GM13977 (cell line): ENCODE data around the gene CSNK2A1.

Experiments
- DNase-seq: peaks from one replicate; pipeline ENCODE4 v3.0.0; 2012; ENCODE audit warnings: low spot score
- in situ Hi-C: fragments of 300-500 bp; cut with MboI; formaldehyde crosslinking; loops from one replicate; pipeline ENCODE4 v1.12.0; 2022; ENCODE audit warnings: low sequenced_read_pairs, low pct_unique_long_range_greater_than_20kb, mixed read lengths, inconsistent platforms; ENCODE audit not compliant: unreplicated experiment
- TF ChIP-seq, protein P1 (sequence below): IDR thresholded peaks from 2 replicates; pipeline ENCODE4 v1.5.1; 2012; ENCODE audit warnings: mild to moderate bottlenecking, control low read depth; ENCODE audit not compliant: insufficient read depth; ENCODE audit errors: extremely low read depth, missing control alignments

CSNK2A1 gene

DNA sequence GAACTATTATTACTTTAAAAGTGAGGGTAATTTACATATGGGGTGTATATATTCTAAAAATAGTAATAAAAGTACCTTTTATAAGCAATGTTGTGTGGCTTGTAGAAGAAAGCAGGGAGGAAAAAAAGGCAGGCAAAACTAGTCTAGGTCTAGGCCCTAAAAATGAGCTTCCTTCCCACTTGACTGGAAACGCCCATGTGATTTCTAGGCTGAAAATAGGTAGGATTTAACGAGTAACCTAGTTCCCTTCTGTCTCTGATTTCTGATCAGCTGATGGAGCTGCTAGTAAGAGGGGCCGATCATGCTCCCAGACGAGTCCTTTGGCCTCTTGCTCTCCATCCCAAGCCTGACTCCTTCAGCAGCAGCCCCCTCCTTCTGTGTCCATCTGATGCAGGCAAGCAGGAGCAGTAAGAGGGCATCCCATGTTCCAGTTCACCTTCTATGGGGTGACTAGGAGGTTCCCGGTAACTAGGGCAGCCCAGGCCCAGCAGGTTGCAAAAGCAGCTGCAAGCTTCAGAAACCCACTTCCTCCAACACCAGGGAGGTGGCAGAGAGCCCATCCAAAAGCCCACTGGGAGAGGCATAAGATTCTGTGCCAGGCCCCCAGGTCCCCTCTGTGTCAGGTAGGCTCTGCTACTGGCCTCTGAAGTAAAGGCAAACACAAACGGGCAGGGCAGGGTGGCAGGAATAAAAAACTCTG, 105.7 kb downstream of the CSNK2A1 start:
- in situ Hi-C loops, result no loop called here
- TF ChIP-seq, protein P1, sequence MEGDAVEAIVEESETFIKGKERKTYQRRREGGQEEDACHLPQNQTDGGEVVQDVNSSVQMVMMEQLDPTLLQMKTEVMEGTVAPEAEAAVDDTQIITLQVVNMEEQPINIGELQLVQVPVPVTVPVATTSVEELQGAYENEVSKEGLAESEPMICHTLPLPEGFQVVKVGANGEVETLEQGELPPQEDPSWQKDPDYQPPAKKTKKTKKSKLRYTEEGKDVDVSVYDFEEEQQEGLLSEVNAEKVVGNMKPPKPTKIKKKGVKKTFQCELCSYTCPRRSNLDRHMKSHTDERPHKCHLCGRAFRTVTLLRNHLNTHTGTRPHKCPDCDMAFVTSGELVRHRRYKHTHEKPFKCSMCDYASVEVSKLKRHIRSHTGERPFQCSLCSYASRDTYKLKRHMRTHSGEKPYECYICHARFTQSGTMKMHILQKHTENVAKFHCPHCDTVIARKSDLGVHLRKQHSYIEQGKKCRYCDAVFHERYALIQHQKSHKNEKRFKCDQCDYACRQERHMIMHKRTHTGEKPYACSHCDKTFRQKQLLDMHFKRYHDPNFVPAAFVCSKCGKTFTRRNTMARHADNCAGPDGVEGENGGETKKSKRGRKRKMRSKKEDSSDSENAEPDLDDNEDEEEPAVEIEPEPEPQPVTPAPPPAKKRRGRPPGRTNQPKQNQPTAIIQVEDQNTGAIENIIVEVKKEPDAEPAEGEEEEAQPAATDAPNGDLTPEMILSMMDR, result no peak
- no peak for DNase-seq

GRCh38 chr20:436476-436875, 107.1 kb downstream of the CSNK2A1 start:
- in situ Hi-C loops, result no loop called here
- no peak for DNase-seq
- TF ChIP-seq, protein P1, result no peak

DNA sequence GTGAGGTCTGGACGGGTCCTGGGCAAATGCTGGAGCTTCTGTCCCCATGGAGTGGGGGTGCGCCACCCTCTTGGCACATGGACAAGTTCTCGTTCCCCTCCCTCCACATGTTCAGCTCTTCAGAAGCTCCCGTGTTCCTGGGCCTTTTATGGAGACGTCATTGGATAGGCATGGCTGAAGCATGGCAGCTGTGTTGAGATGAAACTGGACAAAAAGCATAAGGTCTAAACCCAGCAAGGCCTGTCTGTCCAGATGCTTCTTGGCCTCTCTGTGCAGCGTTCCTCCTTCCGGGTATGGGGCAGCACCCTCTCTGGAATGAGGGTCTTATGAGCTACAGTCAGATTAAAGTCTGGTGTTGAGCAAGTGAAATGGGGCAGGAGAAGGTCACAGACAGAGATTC, 108.0 kb downstream of the CSNK2A1 start:
- TF ChIP-seq, protein P1, result no peak
- no peak for DNase-seq
- in situ Hi-C loops, result no loop called here

- in situ Hi-C loops, result no loop called here
- DNase-seq, result no peak
- TF ChIP-seq, protein P1, result no peak
Measured at GRCh38 chr20:434661-435419, 108.8 kb downstream of the CSNK2A1 start.

GRCh38 chr20:434221-434620, 109.4 kb downstream of the CSNK2A1 start:
- in situ Hi-C loops, result no loop called here
- TF ChIP-seq, protein P1, result no peak
- no peak for DNase-seq

DNA sequence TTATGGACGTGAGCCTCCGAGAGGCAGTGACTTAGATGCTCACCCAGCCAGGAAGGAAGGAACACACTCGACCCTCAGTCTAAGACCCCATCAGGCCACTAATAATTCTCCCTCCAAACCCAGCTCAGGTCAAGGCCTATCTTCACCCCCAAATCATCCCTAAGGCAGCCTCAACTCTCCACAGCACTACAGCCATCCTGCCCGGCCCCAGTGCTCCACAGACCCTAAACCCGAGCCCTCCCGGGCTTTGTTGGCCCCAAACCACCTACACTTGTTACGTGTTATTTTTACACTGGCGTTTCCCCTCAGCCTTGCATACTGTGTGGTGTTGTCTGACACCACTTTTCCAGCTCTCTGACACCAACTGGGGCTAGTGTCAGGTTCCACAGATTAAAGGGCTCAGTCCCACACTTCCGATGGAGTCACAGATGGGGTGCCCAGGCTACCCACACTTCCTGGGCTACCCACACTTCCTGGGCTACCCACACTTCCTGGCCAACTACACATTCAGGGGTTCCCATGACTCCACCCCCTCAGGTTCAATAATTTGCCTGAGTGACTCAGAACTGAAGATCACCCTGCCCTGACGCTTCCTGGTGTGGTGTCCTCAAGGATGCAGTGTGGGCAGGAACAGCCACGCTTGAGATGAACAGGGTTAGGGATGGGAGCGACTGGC, 110.2 kb downstream of the CSNK2A1 start:
- DNase-seq, result peak; percentile 84
- in situ Hi-C loops, result no loop called here
- TF ChIP-seq, protein P1, result no peak
